Measurements from ENCODE around the gene WDR88.
"Not testable (repeated sequence)": the region's sequence is repeated elsewhere in the genome, so short reads cannot be mapped to it uniquely, and the experiment has no call there.

The WDR88 gene

DNA sequence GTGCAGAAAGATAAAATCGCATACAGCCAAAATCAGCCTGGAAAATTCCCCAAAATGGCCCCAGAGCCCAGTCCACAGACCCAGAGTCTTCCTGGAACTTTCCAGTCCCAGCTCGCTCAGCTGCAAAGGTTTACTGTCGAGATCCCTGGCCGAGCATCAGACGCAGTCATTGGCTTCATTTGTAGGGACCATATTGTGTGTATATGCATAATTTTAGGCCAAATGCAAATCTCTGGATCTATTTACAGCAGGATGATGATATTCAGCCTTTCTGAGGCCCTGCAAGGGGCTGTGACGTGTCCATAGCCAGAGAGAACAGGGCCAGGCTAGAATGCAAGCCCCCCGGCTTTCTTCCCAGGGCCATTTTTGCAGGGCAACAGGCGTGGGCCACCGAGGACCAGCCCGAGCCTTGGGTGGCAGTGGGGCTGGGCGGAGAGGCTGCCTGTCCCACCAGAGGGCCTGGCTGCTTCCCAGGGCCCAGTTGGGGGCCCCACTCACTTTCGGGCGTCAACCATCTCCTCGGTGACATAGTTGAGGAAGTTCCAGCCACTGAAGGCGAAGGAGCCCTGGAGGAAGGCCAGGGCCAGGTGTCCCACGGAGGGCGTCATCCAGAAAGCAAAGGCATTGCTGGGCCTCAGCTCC, 80.0 kb downstream of the WDR88 start:
- no peak for DNase-seq (ENCODE audit: low spot score)

GRCh38 chr19:33212436-33213172, 80.7 kb downstream of the WDR88 start:
- no peak for DNase-seq (ENCODE audit: low spot score)

DNA sequence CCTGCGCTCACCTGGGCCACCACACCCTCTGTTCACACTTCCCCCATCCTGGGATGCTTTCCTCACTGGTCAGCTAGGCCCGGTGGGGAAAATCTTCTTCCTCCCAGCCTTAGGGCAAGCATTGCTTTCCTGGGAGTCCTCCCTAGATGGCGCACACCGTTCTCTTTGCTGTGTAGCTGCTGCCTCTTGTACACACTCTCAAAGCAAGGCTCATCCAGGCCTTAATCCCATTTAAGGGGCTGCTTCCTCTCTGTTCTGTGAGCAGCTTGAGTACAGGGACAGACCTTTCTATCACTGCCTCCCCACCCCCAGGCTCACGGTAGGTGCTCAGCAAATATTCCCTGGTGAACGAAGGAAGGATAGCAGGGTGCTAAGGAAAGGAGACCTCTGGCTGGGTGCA, 82.7 kb downstream of the WDR88 start:
- peak; percentile 83 for DNase-seq (ENCODE audit: low spot score)

DNA sequence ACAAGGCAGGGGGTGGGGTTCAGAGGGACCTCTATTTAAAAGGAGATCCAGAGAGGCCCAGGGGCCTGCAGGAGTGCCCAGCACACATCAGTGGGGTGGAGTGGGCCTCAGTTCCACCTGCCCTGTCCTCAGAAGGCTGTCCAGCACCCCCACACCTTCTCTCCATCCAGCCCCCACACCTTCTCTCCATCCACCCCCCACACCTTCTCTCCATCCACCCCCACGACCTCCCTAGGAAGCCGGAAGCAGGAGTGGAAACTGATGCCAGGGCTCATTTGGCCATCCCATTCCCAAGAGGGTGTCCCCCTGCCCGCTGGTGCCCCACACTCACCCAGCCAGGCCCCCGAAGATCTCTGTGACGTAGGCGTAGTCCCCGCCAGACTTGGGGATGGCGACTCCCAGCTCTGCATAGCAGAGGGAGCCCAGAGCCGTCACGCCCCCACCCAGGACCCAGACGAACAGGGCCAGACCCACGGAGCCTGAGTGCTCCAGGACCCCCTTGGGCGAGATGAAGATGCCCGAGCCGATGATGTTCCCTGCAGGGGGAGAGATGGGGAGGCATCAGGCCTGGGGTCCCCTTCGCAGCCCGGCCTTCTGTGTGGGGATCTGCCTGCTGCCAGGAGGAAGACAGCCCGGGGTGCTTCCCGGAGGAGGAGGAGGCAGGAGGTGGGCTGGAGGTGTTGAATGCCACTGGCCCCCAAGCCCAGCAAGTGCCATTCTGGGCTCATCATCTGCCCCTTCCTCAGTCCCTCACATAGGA, 83.7 kb downstream of the WDR88 start:
- DNase-seq (ENCODE audit: low spot score): no peak

- no peak for DNase-seq (ENCODE audit: low spot score)
Observed at GRCh38 chr19:33216198-33216830, 84.4 kb downstream of the WDR88 start.

GRCh38 chr19:33217881-33218280, 86.0 kb downstream of the WDR88 start:
- DNase-seq (ENCODE audit: low spot score): no peak

DNA sequence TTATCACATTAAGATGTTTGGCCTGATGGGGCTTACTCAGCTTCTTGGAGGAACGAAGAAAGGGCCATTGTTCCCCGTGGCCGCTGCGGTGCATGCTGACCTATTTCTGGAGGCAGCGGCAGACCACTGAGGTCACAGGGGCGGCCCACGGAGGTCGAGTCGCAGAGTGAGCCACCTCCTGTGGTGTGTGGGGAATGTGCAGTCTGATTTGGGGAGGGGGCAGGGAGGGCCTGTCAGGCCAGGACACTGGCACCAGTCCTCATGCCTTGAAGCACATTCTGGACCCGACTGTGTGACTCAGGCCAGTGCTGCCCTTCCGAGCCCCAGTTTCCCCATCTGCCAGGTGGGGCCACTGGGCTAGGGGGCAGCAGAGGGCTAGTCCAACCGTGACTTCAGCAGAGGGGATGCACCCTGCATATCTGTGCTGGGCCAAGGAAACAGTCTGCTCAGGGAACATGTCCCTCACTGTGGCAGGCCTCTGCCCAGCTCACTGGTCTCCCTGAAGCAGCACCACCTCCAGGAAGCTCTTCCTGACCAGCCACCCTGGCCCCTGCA, 87.4 kb downstream of the WDR88 start:
- no peak for DNase-seq (ENCODE audit: low spot score)

GRCh38 chr19:33220115-33220514, 88.2 kb downstream of the WDR88 start:
- no peak for DNase-seq (ENCODE audit: low spot score)

- DNase-seq (ENCODE audit: low spot score): no peak
Observed at GRCh38 chr19:33220735-33221134, 88.8 kb downstream of the WDR88 start.

GRCh38 chr19:33221638-33222037, 89.7 kb downstream of the WDR88 start:
- no peak for DNase-seq (ENCODE audit: low spot score)

- DNase-seq (ENCODE audit: low spot score): not testable (repeated sequence)
Observed at GRCh38 chr19:33222255-33222654, 90.3 kb downstream of the WDR88 start.

DNA sequence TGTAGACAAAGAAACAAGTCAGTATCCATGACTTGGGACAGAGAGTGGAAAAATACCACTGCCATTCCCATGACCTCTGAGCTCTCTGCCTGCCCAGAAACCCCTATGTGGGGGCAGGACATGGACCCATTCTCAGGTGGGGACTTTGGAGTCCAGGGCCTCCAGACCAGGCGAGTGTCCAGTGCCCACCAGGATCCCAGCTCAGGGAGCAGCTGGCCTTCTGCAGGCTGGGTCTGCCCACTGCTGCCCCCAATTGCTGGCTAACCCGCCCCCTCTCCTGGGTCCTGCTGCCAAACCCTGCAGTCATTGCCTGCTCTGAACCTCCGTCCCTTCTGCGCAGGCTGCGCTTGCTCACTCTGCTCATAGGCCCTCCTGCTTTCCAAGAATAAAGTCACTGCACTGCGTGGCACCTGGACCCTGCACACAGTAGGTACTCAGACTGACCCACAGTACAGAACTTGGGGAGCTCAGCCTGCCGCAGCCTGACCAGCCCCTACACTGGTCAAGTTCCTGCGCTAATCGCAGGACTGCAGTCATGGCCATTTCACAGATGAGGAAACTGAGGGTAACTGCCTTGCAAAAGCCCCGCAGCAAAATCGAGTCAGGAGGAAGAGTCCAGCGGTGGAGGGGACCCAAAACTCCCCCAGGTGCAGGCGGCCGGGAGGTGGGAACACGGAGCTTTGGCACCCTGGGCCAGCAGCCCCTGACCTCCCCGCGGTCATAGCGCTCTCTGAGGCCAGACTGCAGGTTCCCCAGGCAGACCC, 93.0 kb downstream of the WDR88 start:
- no peak for DNase-seq (ENCODE audit: low spot score)

Data from HuH-7 (cell line).